ENCODE results near the gene SLC35F1.

DNA sequence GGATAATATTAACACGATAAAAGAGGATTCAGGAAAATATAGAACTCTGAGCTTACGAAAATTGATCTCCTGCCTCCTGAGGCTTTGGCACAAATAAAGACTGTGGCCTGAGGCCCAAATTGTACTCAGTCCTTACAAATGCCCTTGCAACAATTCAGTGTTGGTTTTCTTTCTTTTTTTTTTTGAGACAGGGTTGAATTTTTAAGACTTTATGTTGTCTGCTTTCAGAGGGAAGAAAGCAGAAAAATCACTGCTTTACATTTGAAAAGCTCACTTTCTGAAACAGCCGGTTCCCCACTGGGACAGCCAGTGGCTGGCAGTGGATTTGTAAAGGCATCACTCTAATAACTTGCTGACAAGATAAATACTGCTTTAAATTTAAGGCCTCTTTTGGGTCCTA lies 290.5 kb downstream of the SLC35F1 start:
- TF ChIP-seq CTCF (IDR thresholded peaks at IDR 0.05; ENCODE audit: low read depth, low read length) = no peak
- no peak for TF ChIP-seq EZH2phosphoT487 (IDR thresholded peaks at IDR 0.05; ENCODE audit: low read depth)
